KOPT-K1 (cell line): ENCODE data around the gene EPS8L1.

Experiments
- H3K27ac ChIP-seq: fragments of 200-600 bp; sonication (generic); 2 replicates; pipeline ENCODE4 v1.5.1; 2016; ENCODE audit warnings: antibody characterized with exemption, mild to moderate bottlenecking, low read depth, low read length; ENCODE audit not compliant: poor library complexity, severe bottlenecking
- H3K36me3 ChIP-seq: fragments of 200-600 bp; sonication (generic); 2 replicates; pipeline ENCODE4 v1.5.1; 2017; ENCODE audit warnings: antibody characterized with exemption, mild to moderate bottlenecking, low read length, moderate library complexity; ENCODE audit not compliant: insufficient read depth
- H3K9me3 ChIP-seq: fragments of 200-600 bp; sonication (generic); 2 replicates; pipeline ENCODE4 v1.5.1; 2017; ENCODE audit warnings: antibody characterized with exemption, low read length, mild to moderate bottlenecking; ENCODE audit not compliant: insufficient read depth, poor library complexity, severe bottlenecking

The EPS8L1 gene

GRCh38 chr19:55082020-55082851, 6.6 kb downstream of the EPS8L1 start:
- no peak overlapping the region for H3K27ac ChIP-seq

GRCh38 chr19:55083004-55083850, 7.6 kb downstream of the EPS8L1 start:
- H3K27ac ChIP-seq = no peak overlapping the region
- H3K9me3 ChIP-seq = peaks cover 9% of the 10 kb centered on the region
- peaks cover 11% of the 10 kb centered on the region; the same call in 1 of the 2 replicates for H3K36me3 ChIP-seq

More at GRCh38 chr19:55082020-55082851, 6.6 kb downstream of the EPS8L1 start:
- Histone ChIP-seq H3K36me3 (peaks cover 1% of the 10 kb centered on the region; the same call in 1 of the 2 replicates), H3K9me3 (peaks cover 9% of the 10 kb centered on the region)

GRCh38 chr19:55084416-55084815, 8.7 kb downstream of the EPS8L1 start:
- no peak overlapping the region for H3K27ac ChIP-seq
- H3K36me3 ChIP-seq = peaks cover 11% of the 10 kb centered on the region; the same call in 1 of the 2 replicates
- H3K9me3 ChIP-seq = peaks cover 9% of the 10 kb centered on the region

DNA sequence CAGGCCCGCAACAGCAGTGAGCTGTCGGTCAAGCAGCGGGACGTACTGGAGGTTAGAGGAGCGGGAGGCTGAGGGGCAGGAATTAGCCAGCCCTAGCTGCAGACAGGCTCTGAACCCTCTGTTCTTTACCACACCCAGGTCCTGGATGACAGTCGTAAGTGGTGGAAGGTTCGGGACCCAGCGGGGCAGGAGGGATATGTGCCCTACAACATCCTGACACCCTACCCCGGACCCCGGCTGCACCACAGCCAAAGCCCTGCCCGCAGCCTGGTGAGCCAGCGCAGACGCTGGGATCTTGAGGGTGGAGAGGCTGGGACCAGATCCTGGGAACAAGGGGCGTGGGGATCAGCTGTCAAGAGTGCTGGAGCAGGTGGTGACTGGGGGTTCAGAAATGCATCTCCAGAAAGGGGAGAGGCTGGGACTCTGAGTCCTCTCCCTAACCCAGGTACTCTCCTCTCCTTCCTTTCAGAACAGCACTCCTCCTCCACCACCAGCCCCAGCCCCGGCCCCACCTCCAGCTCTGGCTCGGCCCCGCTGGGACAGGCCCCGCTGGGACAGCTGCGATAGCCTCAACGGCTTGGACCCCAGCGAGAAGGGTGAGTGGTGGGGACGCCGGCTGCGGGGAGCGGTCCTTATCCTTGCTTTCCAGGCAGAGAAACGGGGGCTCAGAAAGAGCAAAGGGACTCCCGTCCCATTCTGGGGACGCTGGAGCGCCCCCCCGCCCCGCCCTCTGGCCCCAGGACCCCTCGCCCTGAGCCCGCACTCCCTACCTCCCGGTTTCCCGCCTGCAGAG, 10.4 kb downstream of the EPS8L1 start:
- Histone ChIP-seq H3K36me3 (peaks cover 24% of the 10 kb centered on the region; the same call in 1 of the 2 replicates), H3K9me3 (peaks cover 9% of the 10 kb centered on the region), H3K27ac (no peak overlapping the region)

DNA sequence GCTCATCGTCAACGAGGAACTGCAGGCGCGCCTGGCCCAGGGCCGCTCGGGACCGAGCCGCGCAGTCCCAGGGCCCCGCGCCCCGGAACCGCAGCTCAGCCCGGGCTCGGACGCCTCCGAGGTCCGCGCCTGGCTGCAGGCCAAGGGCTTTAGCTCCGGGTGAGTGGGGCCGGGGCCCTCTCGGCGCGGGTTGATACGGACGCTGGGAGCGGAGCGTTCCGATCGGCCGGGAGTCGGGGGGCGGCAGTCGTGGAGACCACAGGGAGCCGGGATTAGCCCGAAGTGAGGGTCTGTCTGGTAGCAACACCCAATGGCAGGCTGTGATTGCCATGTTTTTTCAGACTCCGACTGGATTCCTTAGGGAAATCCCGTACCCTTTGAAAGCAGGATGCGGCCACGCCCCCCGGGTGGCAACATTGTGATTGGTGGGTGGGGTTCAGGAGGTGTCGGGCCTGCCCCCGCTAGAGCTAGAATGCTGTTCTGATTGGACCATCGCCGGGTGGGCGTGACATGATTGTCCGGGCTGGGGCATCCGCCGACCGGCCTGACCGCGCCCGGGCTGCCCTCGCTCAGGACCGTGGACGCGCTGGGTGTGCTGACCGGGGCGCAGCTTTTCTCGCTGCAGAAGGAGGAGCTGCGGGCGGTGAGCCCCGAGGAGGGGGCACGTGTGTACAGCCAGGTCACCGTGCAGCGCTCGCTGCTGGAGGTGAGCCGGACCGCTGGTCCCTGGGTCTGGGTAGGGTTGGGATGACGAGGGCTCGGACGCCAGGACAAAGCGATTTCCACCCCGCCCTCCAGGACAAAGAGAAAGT, 11.3 kb downstream of the EPS8L1 start:
- Histone ChIP-seq H3K36me3 (peaks cover 32% of the 10 kb centered on the region; the same call in 1 of the 2 replicates), H3K9me3 (peaks cover 2% of the 10 kb centered on the region), H3K27ac (no peak overlapping the region)

- peaks cover 35% of the 10 kb centered on the region; the same call in 1 of the 2 replicates for H3K36me3 ChIP-seq
- H3K27ac ChIP-seq = no peak overlapping the region
- H3K9me3 ChIP-seq = no peaks in the 10 kb centered on the region
Measured at GRCh38 chr19:55087542-55087901, 11.9 kb downstream of the EPS8L1 start.

GRCh38 chr19:55088021-55088451, 12.4 kb downstream of the EPS8L1 start:
- Histone ChIP-seq H3K27ac (no peak overlapping the region), H3K9me3 (no peaks in the 10 kb centered on the region), H3K36me3 (peaks cover 35% of the 10 kb centered on the region; the same call in 1 of the 2 replicates)

DNA sequence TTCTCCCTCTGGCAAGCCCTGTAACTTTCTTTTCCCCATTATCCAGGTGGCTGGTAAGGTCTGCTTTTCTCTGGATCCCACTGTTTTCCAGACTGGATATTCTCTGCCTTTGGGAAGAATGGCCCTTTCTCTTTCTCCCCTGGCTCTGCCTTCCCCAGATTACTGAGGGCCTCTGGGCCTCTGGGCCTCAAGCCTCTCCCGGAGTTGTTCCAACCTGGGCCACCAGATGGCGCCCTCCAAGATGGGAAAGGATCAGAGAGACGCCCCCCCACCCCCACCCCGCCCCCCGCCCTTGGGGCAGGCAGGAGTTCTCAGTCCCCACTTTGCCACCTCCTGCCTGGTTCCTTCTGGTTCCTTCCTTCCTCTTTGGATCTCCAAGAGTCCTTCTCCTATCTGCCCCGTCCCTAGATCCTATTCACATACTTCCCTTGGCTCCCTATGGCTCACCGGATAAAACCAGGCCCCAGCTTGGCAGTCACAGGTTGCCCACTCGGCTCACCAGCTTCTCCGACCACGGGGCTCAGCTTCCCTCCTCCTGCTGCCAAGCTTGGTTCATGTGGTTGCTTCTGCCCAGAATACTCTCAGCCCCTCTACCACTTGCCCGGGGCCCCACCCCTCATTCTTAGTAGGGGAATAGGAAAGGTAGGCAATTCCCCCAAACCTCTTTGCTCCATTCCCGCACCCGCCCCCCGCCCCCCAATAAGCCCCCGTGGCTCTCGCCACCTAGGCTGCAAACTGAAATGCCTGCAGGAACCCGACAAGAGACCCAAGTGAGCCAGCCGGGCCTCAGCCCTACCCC, 13.1 kb downstream of the EPS8L1 start:
- Histone ChIP-seq H3K27ac (no peak overlapping the region), H3K9me3 (no peaks in the 10 kb centered on the region), H3K36me3 (peaks cover 35% of the 10 kb centered on the region; the same call in 1 of the 2 replicates)

- H3K27ac ChIP-seq = no peak overlapping the region
- H3K9me3 ChIP-seq = no peaks in the 10 kb centered on the region
- H3K36me3 ChIP-seq = peaks cover 38% of the 10 kb centered on the region; the same call in 1 of the 2 replicates
Measured at GRCh38 chr19:55089342-55089944, 13.8 kb downstream of the EPS8L1 start.

- Histone ChIP-seq H3K9me3 (no peaks in the 10 kb centered on the region), H3K36me3 (peaks cover 50% of the 10 kb centered on the region; the same call in 1 of the 2 replicates), H3K27ac (no peak overlapping the region)
Measured at GRCh38 chr19:55090564-55090963, 14.9 kb downstream of the EPS8L1 start.

DNA sequence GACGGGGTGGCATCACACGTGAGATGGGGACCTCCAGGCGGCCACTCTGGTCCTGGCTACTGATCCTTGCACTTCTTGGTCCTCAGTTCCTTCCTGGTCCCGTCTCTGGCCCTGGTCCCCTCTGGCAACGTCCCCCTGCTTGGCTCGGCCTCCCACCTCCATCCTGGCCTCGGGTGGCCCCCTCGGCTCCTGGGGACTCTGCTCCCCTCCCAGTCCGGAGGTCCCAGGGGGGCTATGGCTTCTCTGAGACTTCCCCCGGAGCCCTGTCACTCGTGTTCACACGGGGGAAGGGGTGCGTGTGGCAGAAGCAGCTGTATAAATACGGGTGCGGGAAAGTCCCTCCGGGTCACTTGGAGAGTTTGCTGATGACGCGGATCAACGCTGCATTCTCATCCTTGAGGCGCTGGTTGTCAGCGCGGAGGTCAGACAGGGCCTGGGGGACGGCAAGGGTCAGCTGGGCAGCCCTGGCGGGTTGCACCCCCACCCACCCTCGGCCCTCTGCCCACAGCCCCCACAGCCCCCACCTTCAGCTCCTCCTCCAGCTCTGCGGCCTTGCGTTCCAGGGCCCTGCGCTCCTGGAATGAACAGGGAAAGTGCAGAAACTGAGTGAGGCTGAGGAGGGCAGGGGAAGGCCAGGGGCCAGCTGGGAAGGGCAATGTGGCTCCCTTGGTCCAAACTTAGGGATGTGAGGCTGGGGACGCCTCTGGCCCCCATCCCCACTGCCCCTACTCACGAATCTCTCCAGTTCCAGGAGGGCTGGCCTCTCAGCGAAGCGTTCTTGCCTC, 15.6 kb downstream of the EPS8L1 start:
- H3K27ac ChIP-seq = no peak overlapping the region
- H3K9me3 ChIP-seq = no peaks in the 10 kb centered on the region
- H3K36me3 ChIP-seq = peaks cover 53% of the 10 kb centered on the region; the same call in 1 of the 2 replicates

DNA sequence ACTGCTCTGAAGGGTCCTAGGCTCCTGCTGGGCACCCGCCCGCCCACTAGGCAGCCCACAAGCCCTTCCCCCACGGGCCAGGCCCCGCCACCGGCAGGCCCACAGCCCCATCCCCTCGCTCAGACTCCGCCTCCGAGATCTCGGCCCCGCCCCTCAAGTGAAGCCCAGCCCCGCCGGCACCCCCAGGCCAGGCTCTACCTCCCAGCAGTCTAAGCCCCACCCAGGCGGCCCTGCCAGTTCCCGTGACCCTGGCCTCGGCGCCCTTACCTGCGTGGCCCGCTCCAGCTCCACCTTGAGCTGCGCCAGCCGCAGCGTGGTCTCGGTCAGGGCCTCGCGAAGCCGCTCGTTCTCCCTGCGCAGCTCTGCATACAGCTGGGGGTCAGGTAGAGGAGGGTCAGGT, 16.3 kb downstream of the EPS8L1 start:
- H3K36me3 ChIP-seq = peaks cover 53% of the 10 kb centered on the region; the same call in 1 of the 2 replicates
- no peaks in the 10 kb centered on the region for H3K9me3 ChIP-seq
- no peak overlapping the region for H3K27ac ChIP-seq
